ENCODE results near the gene KLRB1. TPM values are rescaled to one million over a fixed set of nuclear protein-coding genes. Genes with fewer than 3 reads are reported as not detected.
"Not testable (repeated sequence)": the region's sequence is repeated elsewhere in the genome, so short reads cannot be mapped to it uniquely, and the experiment has no call there.

KLRB1 gene
- total and polyA plus RNA-seq, 3 donors from 2014 or later = 0.25 to 1.5 TPM; not detected in 1

- no peak for DNase-seq
- H3K4me3 ChIP-seq = no peak overlapping the region
- TF ChIP-seq POLR2A (IDR thresholded peaks at IDR 0.05) (no peak), CTCF (IDR thresholded peaks at IDR 0.05) (no peak)
- H3K4me1 ChIP-seq = no peaks in the 10 kb centered on the region
- H3K27me3 ChIP-seq = no peaks in the 10 kb centered on the region
- H3K9me3 ChIP-seq = no peaks in the 10 kb centered on the region
- whole genome bisulfite sequencing, 2 donors = 54 to 56% methylated on average over 5 of the region's 5 CpGs
- no peaks in the 10 kb centered on the region for H3K36me3 ChIP-seq (ENCODE audit: low read depth, missing control alignments)
- no peak overlapping the region for H3K27ac ChIP-seq
- intact Hi-C loops (cut with DNase I; ENCODE audit: low total_unique reads) = no loop called here
Observed at GRCh38 chr12:9615420-9616136, 7.9 kb upstream of the KLRB1 start.

GRCh38 chr12:9610606-9611005, 2.9 kb upstream of the KLRB1 start:
- DNase-seq; H3K27ac ChIP-seq; intact Hi-C loops (cut with DNase I; ENCODE audit: low total_unique reads); H3K27me3 ChIP-seq; H3K9me3 ChIP-seq; H3K4me1 ChIP-seq; H3K4me3 ChIP-seq; H3K36me3 ChIP-seq (ENCODE audit: low read depth, missing control alignments): not testable (repeated sequence)
- WGBS, 2 donors = 95 to 98% methylated on average over 5 of the region's 5 CpGs

- Histone ChIP-seq H3K4me3 (no peak overlapping the region), H3K4me1 (no peaks in the 10 kb centered on the region), H3K27me3 (no peaks in the 10 kb centered on the region), H3K36me3 (ENCODE audit: low read depth, missing control alignments) (no peaks in the 10 kb centered on the region), H3K27ac (no peak overlapping the region), H3K9me3 (no peaks in the 10 kb centered on the region)
- no peak for DNase-seq
- intact Hi-C loops (cut with DNase I; ENCODE audit: low total_unique reads) = no loop called here
- TF ChIP-seq POLR2A (IDR thresholded peaks at IDR 0.05) (no peak), CTCF (IDR thresholded peaks at IDR 0.05) (no peak)
- 90 to 92% methylated on average over 4 of the region's 4 CpGs for WGBS, 2 donors
Observed at GRCh38 chr12:9606736-9607372, 862 bp downstream of the KLRB1 start.

- no peak for DNase-seq
- no peaks in the 10 kb centered on the region for H3K36me3 ChIP-seq (ENCODE audit: low read depth, missing control alignments)
- H3K27me3 ChIP-seq = no peaks in the 10 kb centered on the region
- intact Hi-C loops (cut with DNase I; ENCODE audit: low total_unique reads) = no loop called here
- no peaks in the 10 kb centered on the region for H3K4me1 ChIP-seq
- TF ChIP-seq CTCF (IDR thresholded peaks at IDR 0.05) (no peak), POLR2A (IDR thresholded peaks at IDR 0.05) (no peak)
- H3K9me3 ChIP-seq = no peaks in the 10 kb centered on the region
- H3K4me3 ChIP-seq = no peak overlapping the region
- no peak overlapping the region for H3K27ac ChIP-seq
- WGBS, 2 donors = 91 to 93% methylated on average over 3 of the region's 3 CpGs
Observed at GRCh38 chr12:9606247-9606646, 1.5 kb downstream of the KLRB1 start.

GRCh38 chr12:9605483-9605882, 2.2 kb downstream of the KLRB1 start:
- Histone ChIP-seq H3K4me3 (no peak overlapping the region), H3K4me1 (no peaks in the 10 kb centered on the region), H3K9me3 (no peaks in the 10 kb centered on the region), H3K27ac (no peak overlapping the region), H3K27me3 (no peaks in the 10 kb centered on the region), H3K36me3 (ENCODE audit: low read depth, missing control alignments) (no peaks in the 10 kb centered on the region)
- WGBS, 2 donors = 91 to 96% methylated on average over 2 of the region's 2 CpGs
- TF ChIP-seq CTCF (IDR thresholded peaks at IDR 0.05) (no peak), POLR2A (IDR thresholded peaks at IDR 0.05) (no peak)
- DNase-seq = no peak
- intact Hi-C loops (cut with DNase I; ENCODE audit: low total_unique reads) = no loop called here

All from testis (tissue), 3 donors.